ENCODE data around the gene YLPM1. TPM values are rescaled to one million over a fixed set of nuclear protein-coding genes. Genes with fewer than 3 reads are reported as not detected.

YLPM1 gene
- total and polyA plus RNA-seq, 2 donors = 18.7 to 26.3 TPM

DNA sequence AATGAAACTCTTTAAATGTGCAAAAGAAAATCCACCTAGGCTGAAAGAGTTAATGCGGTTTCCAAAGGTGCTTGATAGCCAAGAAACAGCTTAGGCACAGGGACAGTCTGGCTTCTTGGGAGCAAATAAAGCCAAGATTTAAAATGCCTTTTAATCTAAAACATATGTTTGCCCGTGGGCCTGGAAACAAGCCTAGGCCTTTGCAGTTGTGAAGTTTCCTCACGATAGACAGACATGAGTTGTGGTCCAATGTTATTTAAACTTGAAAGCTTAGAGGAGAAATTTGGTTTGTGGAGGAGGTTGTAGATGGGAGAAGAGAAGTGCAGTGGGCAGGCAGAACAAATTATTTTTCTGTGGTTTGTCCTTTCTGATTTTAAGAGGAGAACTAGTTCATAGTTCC, 83.1 kb downstream of the YLPM1 start:
- Histone ChIP-seq H3K9me3 (ENCODE audit: control insufficient read depth in 2 of 2, insufficient read depth in 1 of 2, low read length in 1 of 2) (no peaks in the 10 kb centered on the region), H3K36me3 (ENCODE audit: control insufficient read depth in 2 of 2, insufficient read depth in 2 of 2, low read length in 1 of 2) (no peaks in the 10 kb centered on the region), H3K4me3 (ENCODE audit: low read length in 2 of 2) (no peak overlapping the region), H3K4me1 (ENCODE audit: control insufficient read depth in 2 of 2, insufficient read depth in 2 of 2, low read length in 2 of 2) (peaks cover 3 to 4% of the 10 kb centered on the region in 2 donors), H3K27ac (ENCODE audit: low read depth in 1 of 2, low read length in 1 of 2) (no peak overlapping the region), H3K27me3 (ENCODE audit: control insufficient read depth in 2 of 2, insufficient read depth in 1 of 2, low read length in 1 of 2) (no peaks in the 10 kb centered on the region)
- WGBS = 94% methylated on average over 3 of the region's 3 CpGs
- no peak for DNase-seq (ENCODE audit: low read depth in 6 of 9, low spot score in 9 of 9)

DNA sequence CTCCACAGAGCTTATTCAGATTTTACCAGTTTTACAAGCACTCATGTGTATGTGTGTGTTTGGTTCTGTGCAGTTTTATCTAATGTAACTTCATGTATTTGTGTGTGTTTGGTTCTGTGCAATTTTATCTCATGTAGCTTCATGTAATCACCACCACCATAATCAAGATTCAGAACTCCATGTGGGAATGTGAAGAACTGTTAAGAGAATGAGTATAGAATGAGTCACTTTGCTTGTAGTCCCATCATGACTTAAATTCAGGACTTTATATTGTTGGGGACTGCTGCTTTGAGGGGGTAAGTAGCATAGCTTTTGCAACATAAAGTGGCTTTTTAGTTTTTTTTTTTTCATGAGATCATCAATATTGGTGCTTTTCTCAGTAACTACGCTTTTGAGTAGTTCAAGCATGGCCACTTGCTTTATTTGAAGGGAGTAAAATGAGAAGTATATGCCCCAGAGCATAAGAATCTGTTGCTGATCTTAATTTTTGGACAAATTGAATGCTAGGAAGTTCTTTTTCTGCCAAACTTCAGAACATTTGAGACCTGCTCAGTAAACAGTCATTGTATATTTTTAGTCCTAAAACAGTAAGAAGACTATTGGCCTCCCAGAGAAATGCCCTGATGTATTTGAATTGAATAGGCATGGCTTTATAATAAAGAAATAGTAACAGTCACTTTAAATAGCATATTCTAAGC, 84.0 kb downstream of the YLPM1 start:
- Histone ChIP-seq H3K4me1 (ENCODE audit: control insufficient read depth in 2 of 2, insufficient read depth in 2 of 2, low read length in 2 of 2) (no peaks in the 10 kb centered on the region), H3K9me3 (ENCODE audit: control insufficient read depth in 2 of 2, insufficient read depth in 1 of 2, low read length in 1 of 2) (no peaks in the 10 kb centered on the region), H3K27ac (ENCODE audit: low read depth in 1 of 2, low read length in 1 of 2) (no peak overlapping the region), H3K4me3 (ENCODE audit: low read length in 2 of 2) (no peak overlapping the region), H3K27me3 (ENCODE audit: control insufficient read depth in 2 of 2, insufficient read depth in 1 of 2, low read length in 1 of 2) (no peaks in the 10 kb centered on the region), H3K36me3 (ENCODE audit: control insufficient read depth in 2 of 2, insufficient read depth in 2 of 2, low read length in 1 of 2) (no peaks in the 10 kb centered on the region)
- 96% methylated on average over 1 of the region's 1 CpG for WGBS
- DNase-seq (ENCODE audit: low read depth in 6 of 9, low spot score in 9 of 9) = no peak

DNA sequence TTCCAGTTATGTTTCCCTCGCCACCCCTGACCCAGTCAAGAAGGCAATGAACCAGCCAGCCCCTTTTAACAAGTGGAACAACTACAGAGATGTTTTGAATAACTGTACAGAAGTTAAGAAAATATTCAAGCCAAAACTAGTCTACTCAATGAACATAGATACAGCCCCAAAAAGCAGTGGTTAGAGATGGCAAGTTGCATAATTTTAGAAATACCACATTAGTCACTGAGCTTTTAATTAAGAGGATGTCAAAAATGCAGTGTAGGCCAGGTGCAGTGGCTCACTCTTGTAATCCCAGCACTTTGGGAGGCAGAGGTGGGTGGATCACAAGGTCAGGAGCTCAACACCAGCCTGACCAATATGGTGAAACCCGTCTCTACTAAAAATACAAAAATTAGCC, 85.7 kb downstream of the YLPM1 start:
- Histone ChIP-seq H3K4me1 (ENCODE audit: control insufficient read depth in 2 of 2, insufficient read depth in 2 of 2, low read length in 2 of 2) (no peaks in the 10 kb centered on the region), H3K27me3 (ENCODE audit: control insufficient read depth in 2 of 2, insufficient read depth in 1 of 2, low read length in 1 of 2) (no peaks in the 10 kb centered on the region), H3K4me3 (ENCODE audit: low read length in 2 of 2) (no peak overlapping the region), H3K36me3 (ENCODE audit: control insufficient read depth in 2 of 2, insufficient read depth in 2 of 2, low read length in 1 of 2) (no peaks in the 10 kb centered on the region), H3K9me3 (ENCODE audit: control insufficient read depth in 2 of 2, insufficient read depth in 1 of 2, low read length in 1 of 2) (no peaks in the 10 kb centered on the region), H3K27ac (ENCODE audit: low read depth in 1 of 2, low read length in 1 of 2) (no peak overlapping the region)
- WGBS = 91% methylated on average over 2 of the region's 2 CpGs
- DNase-seq (ENCODE audit: low read depth in 6 of 9, low spot score in 9 of 9) = no peak

DNA sequence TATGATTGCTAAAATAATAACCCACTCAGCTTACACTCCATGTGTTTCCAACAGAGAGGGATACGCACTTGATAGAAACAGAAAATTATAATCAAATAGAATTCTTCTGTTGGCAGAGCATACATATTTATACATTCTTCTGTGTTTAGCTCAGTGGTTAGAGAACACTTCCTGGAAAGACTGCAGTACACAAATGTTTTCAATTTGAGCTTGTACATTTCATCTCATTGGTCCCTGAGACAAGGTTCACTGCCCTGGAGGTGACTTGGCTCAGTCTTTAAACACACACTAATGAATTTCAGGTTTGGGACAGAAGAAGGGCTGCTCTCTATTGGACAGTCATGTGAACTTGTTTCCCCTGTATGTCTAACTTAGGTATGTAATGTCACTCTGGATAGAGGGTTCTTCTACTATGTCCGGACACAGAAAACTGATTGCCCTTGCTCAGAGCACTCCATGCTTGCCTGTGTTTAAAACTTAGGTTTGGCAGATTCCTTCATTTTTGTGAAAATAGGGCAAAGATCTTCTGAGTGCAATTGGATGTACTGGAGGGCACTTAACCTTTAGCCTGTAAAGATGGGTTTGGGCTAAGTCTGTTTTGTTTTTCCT, 89.9 kb downstream of the YLPM1 start:
- H3K9me3 ChIP-seq (ENCODE audit: control insufficient read depth in 2 of 2, insufficient read depth in 1 of 2, low read length in 1 of 2) = no peaks in the 10 kb centered on the region
- H3K4me3 ChIP-seq (ENCODE audit: low read length in 2 of 2) = no peak overlapping the region
- 72% methylated on average over 2 of the region's 2 CpGs for WGBS
- H3K36me3 ChIP-seq (ENCODE audit: control insufficient read depth in 2 of 2, insufficient read depth in 2 of 2, low read length in 1 of 2) = no peaks in the 10 kb centered on the region
- H3K27ac ChIP-seq (ENCODE audit: low read depth in 1 of 2, low read length in 1 of 2) = peak overlapping the region in 1 of 2 donors; percentile 18
- DNase-seq (ENCODE audit: low read depth in 6 of 9, low spot score in 9 of 9) = no peak
- peaks cover 2 to 7% of the 10 kb centered on the region in 2 donors for H3K4me1 ChIP-seq (ENCODE audit: control insufficient read depth in 2 of 2, insufficient read depth in 2 of 2, low read length in 2 of 2)
- no peaks in the 10 kb centered on the region for H3K27me3 ChIP-seq (ENCODE audit: control insufficient read depth in 2 of 2, insufficient read depth in 1 of 2, low read length in 1 of 2)

DNA sequence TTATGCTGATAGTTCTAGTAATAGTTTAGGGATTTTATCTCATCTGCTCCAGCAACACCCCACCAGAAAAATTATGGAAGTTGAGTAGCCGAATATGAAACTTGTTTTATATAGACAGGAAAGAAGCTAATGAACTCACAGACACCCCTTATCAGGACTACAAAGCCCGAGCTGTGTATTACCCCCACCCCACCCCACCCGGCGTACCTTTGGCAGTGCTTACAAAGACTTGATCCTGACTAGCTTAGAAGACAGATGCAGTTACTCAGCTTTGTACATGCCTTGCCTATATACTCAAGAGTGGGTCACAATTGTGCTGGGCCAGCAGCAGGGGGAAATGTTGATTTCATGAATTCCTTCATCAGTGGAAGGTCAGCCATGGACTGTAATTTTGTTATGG, 90.5 kb downstream of the YLPM1 start:
- Histone ChIP-seq H3K36me3 (ENCODE audit: control insufficient read depth in 2 of 2, insufficient read depth in 2 of 2, low read length in 1 of 2) (no peaks in the 10 kb centered on the region), H3K27me3 (ENCODE audit: control insufficient read depth in 2 of 2, insufficient read depth in 1 of 2, low read length in 1 of 2) (no peaks in the 10 kb centered on the region), H3K4me3 (ENCODE audit: low read length in 2 of 2) (no peak overlapping the region), H3K27ac (ENCODE audit: low read depth in 1 of 2, low read length in 1 of 2) (no peak overlapping the region), H3K9me3 (ENCODE audit: control insufficient read depth in 2 of 2, insufficient read depth in 1 of 2, low read length in 1 of 2) (no peaks in the 10 kb centered on the region), H3K4me1 (ENCODE audit: control insufficient read depth in 2 of 2, insufficient read depth in 2 of 2, low read length in 2 of 2) (peaks cover 2 to 7% of the 10 kb centered on the region in 2 donors)
- WGBS = 84% methylated on average over 4 of the region's 4 CpGs
- no peak for DNase-seq (ENCODE audit: low read depth in 6 of 9, low spot score in 9 of 9)

DNA sequence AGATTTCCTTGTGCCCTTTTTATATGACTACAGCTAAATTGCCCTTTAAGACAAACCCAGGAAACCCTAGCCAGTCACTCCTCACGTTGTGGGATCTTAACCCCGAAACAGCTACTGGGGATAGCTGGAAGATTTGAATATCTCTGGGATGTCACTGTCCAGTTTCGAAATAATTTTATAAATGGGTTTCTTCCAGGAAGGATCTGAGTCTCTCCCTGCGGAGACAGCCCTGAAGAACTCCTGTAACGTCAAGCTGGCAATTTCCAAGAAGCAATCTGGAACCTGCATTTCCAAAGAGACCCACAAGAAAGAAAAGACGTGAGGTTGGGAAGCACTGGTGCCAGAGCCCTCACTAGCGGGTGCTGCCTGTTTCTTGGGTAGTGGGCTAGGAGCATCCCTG, 91.9 kb downstream of the YLPM1 start:
- no peak for DNase-seq (ENCODE audit: low read depth in 6 of 9, low spot score in 9 of 9)

DNA sequence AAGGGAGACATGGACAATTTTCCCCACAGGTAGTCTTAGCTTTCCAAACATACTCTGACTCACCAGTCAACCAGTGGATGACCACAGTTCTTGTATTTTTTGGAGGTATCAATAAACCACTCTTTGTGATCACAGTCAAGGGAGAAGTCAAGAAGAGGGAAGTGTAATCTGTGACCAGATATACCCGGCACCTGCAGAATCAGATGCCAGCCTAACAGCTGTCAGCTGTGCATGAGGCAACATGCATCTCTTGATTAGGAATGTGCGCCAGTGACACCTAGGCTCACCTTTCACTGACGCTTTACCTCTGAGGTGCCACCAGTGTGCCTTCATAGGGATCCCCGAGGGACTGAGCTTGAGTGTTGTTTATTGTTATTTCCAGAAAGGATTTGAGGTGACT, 92.8 kb downstream of the YLPM1 start:
- peak in 2 of 9 donors; percentile 40 to 60 for DNase-seq (ENCODE audit: low read depth in 6 of 9, low spot score in 9 of 9)
- Histone ChIP-seq H3K4me1 (ENCODE audit: control insufficient read depth in 2 of 2, insufficient read depth in 2 of 2, low read length in 2 of 2) (peaks cover 2 to 7% of the 10 kb centered on the region in 2 donors), H3K4me3 (ENCODE audit: low read length in 2 of 2) (no peak overlapping the region), H3K27me3 (ENCODE audit: control insufficient read depth in 2 of 2, insufficient read depth in 1 of 2, low read length in 1 of 2) (no peaks in the 10 kb centered on the region), H3K36me3 (ENCODE audit: control insufficient read depth in 2 of 2, insufficient read depth in 2 of 2, low read length in 1 of 2) (no peaks in the 10 kb centered on the region), H3K9me3 (ENCODE audit: control insufficient read depth in 2 of 2, insufficient read depth in 1 of 2, low read length in 1 of 2) (no peaks in the 10 kb centered on the region), H3K27ac (ENCODE audit: low read depth in 1 of 2, low read length in 1 of 2) (peak overlapping the region in 1 of 2 donors; percentile 62)
- 72% methylated on average over 4 of the region's 4 CpGs for WGBS

More for the DNA sequence above, 91.9 kb downstream of the YLPM1 start:
- Histone ChIP-seq H3K4me1 (ENCODE audit: control insufficient read depth in 2 of 2, insufficient read depth in 2 of 2, low read length in 2 of 2) (peaks cover 2 to 7% of the 10 kb centered on the region in 2 donors), H3K9me3 (ENCODE audit: control insufficient read depth in 2 of 2, insufficient read depth in 1 of 2, low read length in 1 of 2) (no peaks in the 10 kb centered on the region), H3K36me3 (ENCODE audit: control insufficient read depth in 2 of 2, insufficient read depth in 2 of 2, low read length in 1 of 2) (no peaks in the 10 kb centered on the region), H3K4me3 (ENCODE audit: low read length in 2 of 2) (no peak overlapping the region), H3K27me3 (ENCODE audit: control insufficient read depth in 2 of 2, insufficient read depth in 1 of 2, low read length in 1 of 2) (no peaks in the 10 kb centered on the region), H3K27ac (ENCODE audit: low read depth in 1 of 2, low read length in 1 of 2) (no peak overlapping the region)
- 90% methylated on average over 7 of the region's 7 CpGs for WGBS

DNA sequence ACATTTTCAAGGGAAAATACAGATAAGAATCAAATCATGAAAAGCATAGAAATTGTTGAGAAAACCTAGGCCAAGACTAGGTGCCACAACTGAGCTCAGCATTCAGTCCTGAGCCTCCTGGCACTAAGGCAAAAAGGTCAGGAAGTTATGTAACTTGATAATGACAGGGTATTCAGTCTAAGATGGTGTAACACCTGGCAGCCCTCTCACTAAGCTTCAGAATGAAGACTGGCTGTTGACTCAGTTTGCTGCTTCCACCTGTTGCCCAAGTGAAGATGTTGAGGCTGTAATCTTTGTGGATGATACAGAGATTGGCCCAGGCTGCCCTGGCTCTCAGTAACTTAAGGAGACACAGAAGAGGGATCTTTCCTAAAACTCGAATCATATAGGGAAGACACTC, 93.2 kb downstream of the YLPM1 start:
- Histone ChIP-seq H3K4me3 (ENCODE audit: low read length in 2 of 2) (no peak overlapping the region), H3K36me3 (ENCODE audit: control insufficient read depth in 2 of 2, insufficient read depth in 2 of 2, low read length in 1 of 2) (no peaks in the 10 kb centered on the region), H3K27ac (ENCODE audit: low read depth in 1 of 2, low read length in 1 of 2) (peak overlapping the region in 1 of 2 donors; percentile 62), H3K27me3 (ENCODE audit: control insufficient read depth in 2 of 2, insufficient read depth in 1 of 2, low read length in 1 of 2) (no peaks in the 10 kb centered on the region), H3K4me1 (ENCODE audit: control insufficient read depth in 2 of 2, insufficient read depth in 2 of 2, low read length in 2 of 2) (peaks cover 2 to 10% of the 10 kb centered on the region in 2 donors), H3K9me3 (ENCODE audit: control insufficient read depth in 2 of 2, insufficient read depth in 1 of 2, low read length in 1 of 2) (no peaks in the 10 kb centered on the region)
- 95% methylated on average over 1 of the region's 1 CpG for WGBS
- peak in 2 of 9 donors; percentile 38 to 68 for DNase-seq (ENCODE audit: low read depth in 6 of 9, low spot score in 9 of 9)

DNA sequence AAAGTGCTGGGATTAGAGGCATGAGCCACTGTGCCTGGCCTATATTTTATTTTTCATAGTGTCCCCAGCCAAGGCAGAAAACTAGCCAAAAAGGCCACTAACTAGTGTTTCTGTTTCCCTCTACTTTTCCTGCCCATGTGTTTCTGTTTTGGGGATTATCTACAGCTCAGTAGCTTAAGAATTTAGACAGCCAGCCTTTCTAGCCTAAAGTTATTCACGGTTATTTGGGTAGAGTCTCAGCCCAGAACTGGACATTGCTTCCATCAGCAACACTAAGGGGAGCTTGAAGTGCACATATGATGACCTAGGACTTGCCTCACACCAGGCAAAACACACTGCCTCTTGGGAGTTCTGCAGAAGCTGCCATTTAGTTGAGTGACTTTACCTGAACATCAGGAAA, 94.9 kb downstream of the YLPM1 start:
- Histone ChIP-seq H3K4me3 (ENCODE audit: low read length in 2 of 2) (no peak overlapping the region), H3K4me1 (ENCODE audit: control insufficient read depth in 2 of 2, insufficient read depth in 2 of 2, low read length in 2 of 2) (peaks cover 2 to 11% of the 10 kb centered on the region in 2 donors), H3K27me3 (ENCODE audit: control insufficient read depth in 2 of 2, insufficient read depth in 1 of 2, low read length in 1 of 2) (no peaks in the 10 kb centered on the region), H3K36me3 (ENCODE audit: control insufficient read depth in 2 of 2, insufficient read depth in 2 of 2, low read length in 1 of 2) (no peaks in the 10 kb centered on the region), H3K9me3 (ENCODE audit: control insufficient read depth in 2 of 2, insufficient read depth in 1 of 2, low read length in 1 of 2) (no peaks in the 10 kb centered on the region), H3K27ac (ENCODE audit: low read depth in 1 of 2, low read length in 1 of 2) (no peak overlapping the region)
- no peak for DNase-seq (ENCODE audit: low read depth in 6 of 9, low spot score in 9 of 9)
- WGBS = 96% methylated on average over 1 of the region's 1 CpG
